ENCODE data around the gene C1orf198.

Gene C1orf198

DNA sequence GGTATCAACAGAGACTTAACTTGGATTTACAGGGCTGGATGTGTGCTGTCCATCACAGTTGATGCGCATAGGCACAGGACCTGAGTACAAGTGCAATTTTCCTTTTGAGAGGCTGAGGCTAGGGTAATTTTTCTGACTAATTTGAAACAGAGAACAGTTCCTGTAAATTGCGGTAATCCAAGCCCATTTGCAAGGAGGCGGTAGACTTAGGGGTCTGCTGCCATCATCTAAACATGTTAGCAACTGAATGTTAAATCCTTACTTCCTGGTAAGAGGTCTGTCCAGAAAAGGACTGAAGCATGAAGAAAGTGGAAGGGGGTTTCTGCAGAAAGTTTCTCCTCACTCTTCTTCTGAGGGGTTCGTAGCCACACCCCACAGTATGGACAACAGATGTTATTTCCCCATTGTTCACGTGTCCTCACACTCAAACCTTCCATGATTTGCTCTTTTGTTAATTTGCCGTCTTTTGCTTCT lies 23.7 kb upstream of the C1orf198 start:
- DNase-seq (ENCODE audit: low read depth in 2 of 2): no peak

DNA sequence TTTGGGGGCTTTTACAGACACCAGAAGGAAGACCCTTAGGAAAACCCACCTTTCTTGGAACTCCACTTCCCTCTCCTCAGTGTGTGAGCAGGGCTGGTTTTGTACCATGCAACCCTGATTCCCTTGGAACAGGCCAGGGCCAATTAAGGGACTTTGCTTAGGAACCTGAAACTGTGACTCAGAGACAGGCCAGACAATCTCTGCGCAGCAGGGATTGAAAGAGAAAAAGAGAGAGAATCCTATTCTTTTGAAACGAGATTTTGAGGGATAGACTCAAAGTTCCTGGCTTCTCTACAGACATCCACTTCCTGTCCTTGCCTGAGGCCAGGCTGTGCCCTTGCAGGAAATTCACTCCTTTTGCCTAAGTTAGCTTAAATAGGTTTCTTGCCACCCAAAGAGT lies 23.1 kb upstream of the C1orf198 start:
- DNase-seq (ENCODE audit: low read depth in 2 of 2): no peak

DNA sequence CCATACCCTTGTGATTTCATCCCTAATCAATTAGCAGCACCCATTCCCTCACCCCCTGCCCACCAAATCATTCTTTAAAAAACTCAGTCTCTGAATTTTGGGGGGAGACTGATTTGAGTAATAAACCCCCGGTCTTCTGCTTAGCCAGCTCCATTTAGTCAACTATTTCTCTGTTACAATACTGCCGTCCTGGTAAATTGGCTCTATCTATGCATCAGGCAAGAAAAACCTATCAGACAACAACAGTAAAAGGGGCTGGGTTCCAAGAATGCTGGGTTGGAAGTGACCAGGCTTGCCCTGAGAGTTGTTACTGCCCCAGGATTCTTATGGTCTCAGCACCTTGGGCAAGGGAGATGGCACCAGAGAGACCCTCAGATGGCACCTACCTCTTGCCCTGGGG lies 16.3 kb upstream of the C1orf198 start:
- no peak for DNase-seq (ENCODE audit: low read depth in 2 of 2)

DNA sequence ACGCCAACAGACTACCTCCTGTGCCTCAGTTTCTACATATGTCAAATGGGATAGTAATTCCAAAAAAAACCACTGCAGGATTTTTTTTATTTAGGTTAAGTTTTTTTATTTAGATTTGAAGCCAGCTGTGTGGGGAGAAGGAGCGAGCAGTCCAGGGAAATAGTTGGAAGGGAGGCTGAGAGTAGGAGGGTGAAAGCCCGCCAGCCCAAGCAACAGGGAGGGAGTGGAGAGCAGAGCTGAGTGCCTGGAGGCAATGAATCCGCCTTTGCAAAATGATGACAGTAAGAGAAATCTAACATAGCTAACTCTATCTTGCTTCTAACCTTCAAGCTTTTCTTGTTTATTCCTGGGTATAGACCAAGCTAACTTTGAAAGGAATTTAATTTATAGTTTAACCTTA lies 15.6 kb upstream of the C1orf198 start:
- DNase-seq (ENCODE audit: low read depth in 2 of 2): no peak

DNA sequence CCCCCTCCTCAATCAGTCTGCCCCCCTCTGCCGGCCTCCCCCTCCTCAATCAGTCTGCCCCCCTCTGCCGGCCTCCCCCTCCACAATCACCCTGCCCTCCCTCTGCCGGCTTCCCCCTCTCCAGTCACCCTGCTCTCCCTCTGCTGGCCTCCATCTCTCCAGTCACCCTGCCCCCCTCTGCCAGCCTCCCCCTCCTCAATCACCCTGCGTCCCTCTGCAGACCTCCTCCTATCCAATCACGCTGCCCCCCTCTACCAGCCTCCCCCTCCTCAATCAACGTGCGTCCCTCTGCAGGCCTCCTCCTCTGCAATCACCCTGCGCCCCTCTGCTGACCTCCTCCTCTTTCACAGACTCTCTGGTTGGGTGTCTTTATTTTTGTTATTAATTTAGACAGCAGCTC lies 11.5 kb upstream of the C1orf198 start:
- DNase-seq (ENCODE audit: low read depth in 2 of 2): no peak

DNA sequence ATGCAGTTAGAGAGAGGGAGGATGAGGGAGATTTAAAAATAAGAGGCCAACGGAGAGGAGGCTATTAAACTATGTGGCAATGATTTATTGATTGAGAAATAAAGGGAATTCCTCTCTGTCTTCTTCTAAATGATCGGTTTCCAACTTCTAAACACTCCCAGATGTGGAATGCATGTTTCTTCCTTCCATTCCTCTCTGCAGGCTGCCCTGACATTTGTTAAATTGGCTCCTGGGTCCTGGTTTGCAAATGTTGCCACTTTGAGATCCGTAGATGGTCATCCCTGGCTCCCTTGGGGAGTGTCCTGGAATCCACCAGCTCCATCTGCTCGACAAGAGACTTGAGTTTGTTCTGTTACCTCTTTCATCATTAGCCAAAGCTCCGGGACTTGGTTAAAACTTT lies 10.3 kb upstream of the C1orf198 start:
- DNase-seq (ENCODE audit: low read depth in 2 of 2): no peak

DNA sequence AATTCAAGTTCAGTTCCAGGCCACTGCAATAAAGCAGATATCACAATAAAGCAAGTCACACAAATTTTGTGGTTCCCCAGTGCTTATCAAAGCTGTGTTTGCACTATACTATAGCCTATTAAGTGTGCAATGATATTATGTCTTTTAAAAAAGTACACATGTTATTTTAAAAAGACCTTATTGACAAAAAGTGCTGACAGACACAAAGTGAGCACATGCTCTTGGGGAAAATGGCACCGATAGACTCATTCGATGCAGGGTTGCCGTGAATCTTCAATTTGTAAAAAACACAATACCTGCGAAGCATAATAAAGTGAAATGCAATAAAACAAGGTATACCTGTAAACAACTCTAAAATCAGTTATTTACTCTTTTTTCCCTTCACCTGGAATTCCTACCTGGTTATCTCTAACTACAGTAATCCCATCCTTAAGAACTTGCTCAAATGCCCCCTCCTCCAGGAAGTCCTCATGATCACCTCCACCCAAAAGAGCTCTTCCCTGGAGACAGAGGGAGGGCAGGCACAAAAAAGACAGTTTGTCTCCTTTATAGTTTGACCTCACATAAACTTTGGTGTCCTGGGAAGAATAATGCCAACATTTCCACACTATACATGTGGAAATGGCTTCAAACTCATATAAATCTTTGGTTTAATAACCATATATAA lies 9.7 kb upstream of the C1orf198 start:
- no peak for DNase-seq (ENCODE audit: low read depth in 2 of 2)

DNA sequence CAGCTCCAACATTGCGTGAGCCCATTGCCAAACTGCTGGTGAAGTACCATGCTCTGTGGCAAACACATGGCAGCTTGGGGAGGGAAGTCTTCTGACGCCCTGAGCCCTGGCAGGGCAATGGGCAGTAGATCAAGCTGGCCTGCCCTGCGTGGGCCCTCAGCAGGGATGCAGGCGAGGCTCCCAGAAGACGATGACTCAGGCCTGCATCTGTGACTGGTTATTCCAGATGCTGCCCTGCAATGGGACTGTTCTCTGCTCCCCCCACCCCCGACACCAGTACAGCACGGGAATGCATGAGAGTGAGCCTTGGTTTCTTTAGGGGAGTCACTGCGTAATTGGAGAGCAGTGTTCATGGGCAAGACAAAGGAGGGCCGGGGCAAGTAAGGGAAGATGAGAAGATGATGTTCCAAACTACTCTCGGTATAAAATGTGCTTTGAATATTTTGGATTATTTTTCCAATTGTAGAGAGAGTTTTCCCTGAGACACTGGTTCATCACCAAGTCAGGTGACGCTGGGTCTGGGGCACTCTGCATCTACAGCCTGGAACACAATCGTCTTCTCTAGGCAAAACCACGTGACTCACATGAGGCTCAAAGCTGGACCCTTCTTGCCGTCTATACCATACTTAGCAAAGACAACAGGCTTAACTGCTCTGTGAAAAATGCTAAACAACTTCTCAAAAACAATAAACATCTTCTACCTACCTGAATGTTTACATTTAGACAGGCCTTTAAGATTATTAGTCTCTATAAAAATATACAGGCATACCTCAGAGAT lies 9.0 kb upstream of the C1orf198 start:
- no peak for DNase-seq (ENCODE audit: low read depth in 2 of 2)

DNA sequence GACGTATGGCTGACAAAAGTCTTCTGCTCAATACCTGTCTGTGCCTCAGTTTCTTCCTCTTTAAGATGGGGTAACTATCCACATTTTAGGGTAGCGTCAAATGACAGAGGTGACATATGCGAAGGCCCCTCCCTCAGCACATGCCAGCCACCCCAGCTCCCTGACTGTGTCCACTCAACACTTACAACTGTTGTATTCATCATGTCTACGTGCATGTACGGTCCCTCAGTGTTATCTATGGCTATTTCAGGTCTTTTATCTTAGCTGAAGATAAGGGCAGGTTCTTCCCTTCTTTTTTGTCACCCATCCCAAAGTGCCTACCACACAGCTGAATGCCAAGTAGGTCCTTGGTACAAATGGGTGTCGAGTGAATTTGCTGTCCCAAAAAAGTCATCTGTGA lies 8.3 kb upstream of the C1orf198 start:
- no peak for DNase-seq (ENCODE audit: low read depth in 2 of 2)

DNA sequence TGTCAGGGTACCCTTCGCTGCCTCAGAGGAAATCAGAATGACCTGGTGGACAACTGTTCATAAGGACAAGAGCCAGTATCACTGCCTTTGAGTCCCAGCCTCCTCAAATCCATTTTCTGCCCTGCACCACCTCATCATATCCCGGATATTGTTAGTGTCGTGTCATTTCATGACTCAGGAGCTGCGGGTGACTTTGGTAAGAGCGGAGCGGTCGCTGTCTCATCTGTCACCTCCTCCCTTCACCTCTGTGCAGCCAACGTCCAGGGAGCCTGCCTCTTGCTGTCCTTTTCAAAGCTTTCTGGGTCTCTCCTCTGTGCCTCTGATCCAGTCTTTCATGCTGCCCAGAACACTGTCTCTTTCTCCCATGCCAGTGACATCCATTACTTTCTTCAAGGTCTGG lies 7.0 kb upstream of the C1orf198 start:
- no peak for DNase-seq (ENCODE audit: low read depth in 2 of 2)

DNA sequence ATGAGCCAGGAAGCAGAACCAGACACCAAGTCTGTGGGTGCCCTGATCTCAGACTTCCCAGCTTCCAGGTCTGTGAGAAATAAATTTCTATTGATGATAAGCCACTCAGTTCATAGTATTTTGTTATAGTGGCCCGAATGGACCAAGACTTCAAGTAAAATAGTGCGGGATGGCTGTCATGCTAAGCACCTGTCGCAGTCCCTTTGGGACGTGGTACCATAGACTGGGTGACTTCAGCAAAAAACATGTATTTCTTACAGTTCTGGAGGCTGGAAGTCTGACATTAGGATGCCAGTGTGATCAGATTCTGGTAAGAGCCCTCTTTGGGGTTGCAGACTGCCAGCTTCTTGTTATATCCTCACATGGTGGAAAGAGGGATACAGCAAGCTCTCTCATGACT lies 2.6 kb upstream of the C1orf198 start:
- no peak for DNase-seq (ENCODE audit: low read depth in 2 of 2)

DNA sequence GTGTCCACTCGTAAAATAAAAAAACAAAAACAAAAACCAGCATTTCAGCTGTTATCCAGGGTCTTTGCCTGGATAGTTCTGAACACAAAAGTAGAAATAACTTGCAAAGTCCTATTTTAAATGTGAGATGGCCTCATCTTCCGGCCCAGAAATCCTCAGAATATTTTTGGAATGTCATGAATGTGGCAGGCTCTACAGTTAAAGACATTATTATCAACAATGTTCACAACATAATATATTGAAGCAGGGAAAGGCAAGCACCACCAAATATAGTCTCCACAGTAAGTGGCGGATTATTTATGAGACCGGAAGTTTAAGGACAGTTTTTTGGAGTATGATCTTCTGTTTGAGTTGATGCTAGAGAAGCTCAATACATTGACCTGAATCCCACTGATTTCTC lies 1.2 kb upstream of the C1orf198 start:
- DNase-seq (ENCODE audit: low read depth in 2 of 2): no peak

DNA sequence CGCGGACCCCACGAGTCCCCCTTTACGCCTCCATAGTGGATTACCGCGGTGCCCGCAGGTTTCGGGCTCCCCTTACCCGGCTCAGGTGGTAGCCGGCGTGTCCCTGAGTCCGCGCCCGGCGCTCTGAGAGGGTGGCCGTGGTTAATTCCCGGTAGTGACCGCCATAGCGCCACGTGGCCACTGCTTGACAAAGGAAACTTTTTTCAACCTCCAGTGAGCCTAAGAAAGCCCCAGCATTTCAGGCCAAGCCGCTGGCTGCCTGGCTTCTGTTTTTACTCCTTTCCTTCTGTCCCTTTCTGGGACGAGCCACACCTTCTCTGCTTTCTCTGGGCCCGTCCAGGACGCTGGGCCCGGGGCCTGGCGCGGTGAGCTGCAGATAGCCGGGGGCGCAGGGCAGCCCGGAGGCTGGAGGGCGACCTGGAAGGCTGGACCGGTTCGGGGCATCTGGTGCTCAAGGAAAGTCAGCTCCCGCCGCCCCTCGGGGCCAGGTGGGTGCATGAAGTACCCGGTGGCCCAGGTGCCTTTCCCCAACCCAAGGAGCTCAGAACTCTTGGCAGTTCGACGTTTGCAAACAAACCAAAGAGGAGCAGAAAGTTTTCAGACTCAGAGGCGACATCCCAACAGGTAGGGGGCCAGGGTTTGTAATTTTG lies 540 bp upstream of the C1orf198 start:
- DNase-seq (ENCODE audit: low read depth in 2 of 2): peak in 1 of 2 donors; percentile 18

DNA sequence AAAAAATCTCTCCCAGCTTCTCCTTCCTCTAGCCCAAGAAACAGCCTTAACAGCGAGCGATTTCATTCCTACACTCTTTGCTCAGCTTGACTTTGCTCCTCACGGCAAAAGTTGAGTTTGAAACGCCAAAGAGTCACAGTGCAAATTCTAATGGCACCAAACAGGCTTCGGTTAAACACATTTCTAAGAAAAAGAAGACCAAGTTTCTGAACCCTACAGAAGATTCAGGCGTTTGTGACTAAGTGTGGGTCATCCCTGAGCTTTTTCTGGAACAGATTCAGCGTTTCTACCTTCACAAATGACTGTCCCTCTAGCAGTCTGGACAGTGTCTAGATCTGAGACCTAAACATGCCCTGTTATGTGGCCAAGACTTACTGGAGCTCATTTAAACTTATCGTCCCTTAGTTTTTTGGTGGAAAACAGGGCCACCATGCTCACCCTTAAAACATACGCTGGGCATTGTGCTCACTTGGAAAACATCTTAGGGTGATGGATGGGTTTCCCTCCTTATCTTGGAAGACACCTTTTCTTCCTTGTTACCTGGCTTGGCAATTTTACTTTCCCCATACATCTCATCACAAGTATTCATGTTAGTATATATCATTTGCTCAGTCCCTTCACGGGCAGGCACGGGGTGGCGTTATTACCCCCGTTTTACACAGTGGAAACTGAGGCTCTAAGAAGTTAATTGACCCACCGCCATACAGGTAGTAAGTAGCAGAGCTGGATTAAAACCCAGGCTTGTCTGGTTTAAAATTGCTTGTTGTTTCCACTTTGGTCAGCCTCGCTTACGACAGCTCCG lies 1.0 kb downstream of the C1orf198 start:
- no peak for DNase-seq (ENCODE audit: low read depth in 2 of 2)

DNA sequence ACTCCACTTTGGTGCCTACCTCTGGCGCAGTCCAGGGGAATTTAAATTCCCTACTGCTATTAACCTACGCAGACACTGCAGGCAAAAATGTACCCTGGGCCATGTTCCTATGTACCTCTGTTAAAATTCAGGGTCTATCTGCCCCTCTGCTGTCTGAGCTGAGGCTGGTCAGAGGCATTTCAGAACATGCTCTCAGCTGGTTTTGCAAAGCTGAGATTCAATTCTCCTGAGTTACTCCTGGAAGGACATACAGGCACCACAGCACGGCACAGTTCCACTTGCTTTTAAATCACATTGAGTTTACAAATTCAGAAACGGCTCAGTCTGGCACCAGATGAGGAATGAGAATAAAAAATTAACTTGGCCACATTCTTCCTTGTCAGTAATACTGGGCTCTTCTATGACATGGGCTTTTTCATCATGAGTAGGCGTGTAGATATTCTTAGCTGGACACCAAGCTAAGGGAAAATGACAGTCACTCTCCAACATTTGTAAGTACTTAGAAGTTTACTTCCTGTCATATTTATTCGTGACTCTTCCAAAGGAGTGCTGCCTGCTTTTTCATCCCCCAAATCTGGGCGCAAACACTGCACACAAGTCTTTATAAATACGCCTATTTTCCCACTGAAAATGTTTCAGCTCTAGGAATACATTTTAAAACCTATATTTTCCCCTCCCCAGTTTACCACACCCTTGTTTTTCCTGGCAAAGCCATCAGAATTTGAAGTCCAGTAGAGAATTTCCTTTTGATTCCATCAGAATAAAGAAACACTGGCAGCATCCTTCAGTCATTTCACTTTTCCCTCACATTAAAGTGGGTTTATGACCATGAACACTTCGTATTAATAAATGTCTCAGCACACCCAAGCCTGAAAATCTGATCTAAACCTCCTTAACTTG lies 1.9 kb downstream of the C1orf198 start:
- DNase-seq (ENCODE audit: low read depth in 2 of 2): no peak

DNA sequence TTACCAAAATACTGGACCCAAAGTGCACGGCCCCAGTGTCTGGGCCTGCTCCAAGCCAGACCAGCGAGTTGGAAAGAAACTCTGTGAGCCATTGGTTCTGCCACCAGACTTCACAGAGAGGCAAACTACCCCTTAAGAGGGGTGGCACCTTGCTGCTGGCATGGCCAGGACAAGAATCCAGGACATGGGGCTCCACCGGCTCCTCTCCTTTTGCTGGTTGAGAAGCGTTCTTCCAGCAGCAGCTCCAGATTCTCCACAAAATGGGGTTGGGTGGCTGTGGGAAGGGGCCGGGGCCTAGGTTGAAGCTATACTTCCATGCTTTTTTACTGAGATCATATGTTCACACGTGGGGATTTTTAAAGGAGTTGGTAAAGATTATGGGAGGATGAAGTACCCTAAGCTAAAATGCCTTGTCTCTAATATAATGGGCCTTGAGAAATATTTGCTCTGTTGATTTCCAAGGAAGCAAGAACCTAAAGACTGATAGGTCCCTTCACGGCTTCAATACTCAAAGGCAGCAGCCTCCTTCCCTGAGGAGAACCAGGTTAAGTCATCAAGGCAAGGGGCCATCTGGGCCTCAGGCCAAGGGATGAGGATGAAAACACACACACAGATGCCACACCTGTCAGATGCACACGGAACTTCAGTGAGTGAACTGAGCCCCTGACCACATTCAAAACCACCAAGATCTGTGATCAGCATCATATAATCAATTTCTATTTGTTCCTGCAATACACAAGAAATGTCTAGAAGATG lies 3.1 kb downstream of the C1orf198 start:
- no peak for DNase-seq (ENCODE audit: low read depth in 2 of 2)

DNA sequence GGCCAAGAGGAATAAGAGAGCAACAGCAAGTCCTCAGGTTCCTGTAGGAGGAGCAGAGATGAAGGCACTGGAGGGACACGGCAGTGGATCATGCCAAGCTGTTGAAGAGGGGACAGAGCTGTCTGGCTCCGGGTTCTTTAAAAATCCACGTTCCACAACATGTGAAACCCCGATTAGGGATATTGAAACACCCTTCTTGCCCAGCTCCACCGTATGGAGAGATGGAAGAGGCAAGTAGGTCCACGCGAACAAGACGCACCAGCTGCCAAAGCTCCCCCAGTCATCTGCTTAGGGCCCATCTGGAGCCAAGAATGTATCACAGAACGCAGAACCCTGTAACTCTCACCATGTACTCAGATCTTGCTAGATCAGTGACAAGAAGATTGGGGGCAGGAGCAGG lies 3.9 kb downstream of the C1orf198 start:
- DNase-seq (ENCODE audit: low read depth in 2 of 2): no peak

DNA sequence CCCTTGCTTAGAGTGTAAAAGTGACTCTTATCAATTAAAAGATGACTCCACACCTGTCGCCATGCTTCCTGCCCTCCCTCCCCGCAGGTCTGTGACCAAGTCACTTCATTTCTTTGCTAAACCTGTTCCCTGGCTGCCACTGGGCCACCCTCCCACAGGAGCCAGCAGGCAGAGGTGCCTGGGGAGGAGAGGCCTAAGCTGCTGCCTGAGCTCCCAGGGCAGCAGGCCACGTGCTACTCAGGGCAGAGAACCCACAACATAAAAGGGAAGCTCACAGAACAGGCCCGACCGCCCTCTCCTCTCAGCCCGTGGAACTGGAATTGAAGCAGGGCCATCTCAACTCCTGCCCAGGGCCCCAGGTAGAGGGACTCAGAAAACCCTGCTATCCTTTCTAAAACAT lies 4.9 kb downstream of the C1orf198 start:
- no peak for DNase-seq (ENCODE audit: low read depth in 2 of 2)

DNA sequence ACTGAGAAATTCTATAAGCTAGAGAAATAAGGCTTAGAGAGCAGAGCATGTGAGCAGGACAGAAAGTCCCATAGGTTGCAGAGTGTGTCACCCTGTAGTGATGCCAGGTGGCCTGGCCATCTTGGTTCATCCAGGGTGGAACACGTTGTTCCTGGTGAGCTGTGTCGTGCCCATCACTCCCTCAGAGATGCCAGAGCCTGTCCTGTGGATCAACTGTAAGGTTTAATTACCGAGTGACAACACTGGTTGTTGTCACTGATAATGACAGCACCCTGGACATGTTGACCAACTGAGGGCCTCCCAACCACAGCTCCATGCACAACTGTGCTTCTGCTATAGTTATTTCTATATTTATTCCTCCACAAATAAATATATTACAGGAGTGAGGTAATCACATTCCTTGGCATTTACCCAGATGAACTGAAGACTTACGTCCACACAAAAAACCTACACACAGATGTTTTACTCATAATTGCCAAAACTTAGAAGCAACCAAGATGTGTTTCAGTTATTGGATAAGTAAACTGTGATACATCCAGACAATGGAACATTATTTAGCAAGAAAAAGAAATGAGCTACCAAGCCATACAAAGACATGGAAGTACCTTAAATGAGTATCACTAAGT lies 6.2 kb downstream of the C1orf198 start:
- no peak for DNase-seq (ENCODE audit: low read depth in 2 of 2)

DNA sequence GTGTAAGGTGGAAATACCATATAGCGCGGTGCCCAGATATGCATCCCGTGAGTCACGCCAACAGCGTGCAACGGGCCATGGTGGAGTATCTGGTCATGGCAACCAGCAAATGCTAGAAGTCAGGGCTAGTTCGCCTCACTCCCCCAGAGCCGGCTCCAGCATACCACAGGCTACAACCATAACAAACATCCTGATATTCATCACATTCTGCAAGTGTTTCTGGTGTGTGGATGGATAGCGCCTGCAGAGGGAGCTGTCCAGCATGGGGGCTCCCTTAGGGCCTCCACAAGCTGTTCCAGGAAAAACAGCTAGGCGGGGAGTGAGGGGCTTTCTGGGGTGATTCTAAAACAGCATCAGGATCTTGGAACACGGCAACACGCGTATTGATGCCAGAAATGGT lies 6.8 kb downstream of the C1orf198 start:
- no peak for DNase-seq (ENCODE audit: low read depth in 2 of 2)

All from stimulated activated CD8-positive, alpha-beta memory T cell treated with anti-CD3 and anti-CD28 coated beads, Interleukin-2, amount 100 ng/mL, for 48 hours (primary cell).